ENCODE results near the gene CACNA1D.
A peak's percentile ranks its signal among the peaks of the same experiment; 100 is the strongest.

Gene CACNA1D

DNA sequence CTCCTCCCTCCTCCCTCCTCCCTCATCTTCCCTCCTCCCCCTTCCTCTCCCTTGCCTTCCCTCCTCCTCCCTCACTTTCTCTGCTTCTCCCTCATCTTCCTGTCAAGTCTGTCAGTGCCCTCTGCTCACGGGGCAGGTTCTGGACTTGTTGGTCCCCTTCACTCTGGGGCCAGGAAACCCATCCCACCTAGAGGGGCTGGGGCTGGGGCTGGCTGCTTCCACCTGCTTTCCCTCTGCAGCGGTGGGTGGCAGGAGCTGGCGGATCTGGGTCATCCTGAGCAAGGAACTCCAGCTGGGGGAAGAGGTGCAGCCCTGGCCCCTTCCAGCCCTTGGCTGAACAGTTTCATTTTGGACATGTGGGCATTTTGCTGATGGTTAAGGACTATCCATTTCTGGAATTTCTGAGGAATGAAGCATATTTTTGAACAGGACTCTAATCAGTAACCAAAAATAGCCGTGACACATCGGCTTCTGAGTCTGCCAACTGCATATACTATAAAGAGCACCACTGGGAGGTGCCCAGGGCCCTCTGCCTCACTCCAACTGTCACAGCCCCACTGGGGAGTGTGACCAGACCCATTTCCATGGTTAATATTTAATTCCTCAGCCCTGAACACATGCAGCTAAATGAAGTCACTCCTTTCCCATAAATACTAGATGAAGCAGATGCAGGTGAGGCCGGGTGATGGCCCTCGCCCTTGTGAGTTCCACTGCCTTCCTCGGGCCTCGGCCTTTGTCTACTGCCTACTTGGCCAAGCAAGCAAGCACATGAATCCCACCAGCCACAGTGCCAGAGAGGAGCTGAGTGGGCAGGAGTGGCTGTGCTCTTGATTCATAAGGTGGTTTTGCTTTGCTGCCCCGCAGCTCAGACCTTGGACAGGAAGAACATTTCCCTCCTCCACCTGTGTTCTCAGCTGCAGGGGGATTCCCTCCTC lies 312.0 kb downstream of the CACNA1D start:
- H3K4me3 ChIP-seq (ENCODE audit: low read depth, low read length), result no peak overlapping the region
- TF ChIP-seq CTCF (IDR thresholded peaks at IDR 0.05; ENCODE audit: insufficient read depth, low read depth, low read length, missing control alignments), result no peak
- peak; percentile 27 for DNase-seq (ENCODE audit: low read depth)

DNA sequence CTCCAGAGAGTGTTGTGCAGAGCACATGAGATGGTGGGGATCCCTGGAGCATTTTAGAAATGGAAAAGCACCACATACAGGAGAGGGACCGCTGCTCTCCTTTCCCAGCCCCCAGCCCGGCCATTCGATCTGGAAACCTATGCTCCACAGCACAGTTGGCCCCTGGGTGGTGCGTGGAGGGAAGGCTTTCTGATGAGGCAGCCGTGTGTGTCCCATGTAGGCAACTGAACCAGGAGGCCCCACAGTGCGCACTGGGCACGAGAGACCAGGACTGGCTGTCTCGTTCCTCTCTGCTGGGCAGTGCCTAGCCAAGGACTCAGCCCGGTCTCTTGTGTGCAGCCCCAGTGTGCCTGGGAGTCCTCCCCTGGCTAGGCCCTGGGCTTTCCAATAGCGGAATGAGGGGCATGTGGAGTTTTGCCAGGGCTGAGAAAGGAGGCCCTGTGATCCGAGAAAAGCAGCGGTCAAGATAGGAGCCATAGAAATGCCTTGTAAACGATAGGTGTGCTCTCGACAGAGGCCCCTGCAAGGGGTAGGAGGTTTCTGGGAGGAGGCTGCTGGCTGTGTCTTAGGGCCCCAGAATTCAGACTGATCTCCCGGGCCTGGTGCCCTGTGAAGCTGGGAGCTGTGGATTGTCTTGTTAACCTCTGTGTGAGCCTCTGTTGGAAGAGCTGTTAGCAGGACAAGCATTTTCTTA lies 312.9 kb downstream of the CACNA1D start:
- TF ChIP-seq CTCF (IDR thresholded peaks at IDR 0.05; ENCODE audit: insufficient read depth, low read depth, low read length, missing control alignments), result no peak
- no peak for DNase-seq (ENCODE audit: low read depth)
- no peak overlapping the region for H3K4me3 ChIP-seq (ENCODE audit: low read depth, low read length)

DNA sequence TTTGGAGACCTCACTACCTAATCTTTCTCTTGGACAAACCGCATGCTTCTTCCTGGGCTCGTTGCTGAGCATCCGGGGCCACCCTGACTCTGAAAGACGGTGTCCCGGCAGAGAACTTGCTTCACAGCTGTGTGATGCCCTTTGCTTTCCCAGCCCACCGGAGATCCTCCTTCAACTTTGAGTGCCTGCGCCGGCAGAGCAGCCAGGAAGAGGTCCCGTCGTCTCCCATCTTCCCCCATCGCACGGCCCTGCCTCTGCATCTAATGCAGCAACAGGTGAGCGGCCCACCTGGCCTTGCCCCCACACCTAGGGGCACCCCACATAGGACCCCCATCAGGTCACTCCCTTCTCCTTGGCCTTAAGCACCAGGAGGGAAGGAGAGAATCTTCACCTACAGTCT lies 314.1 kb downstream of the CACNA1D start:
- DNase-seq (ENCODE audit: low read depth), result no peak
- TF ChIP-seq CTCF (IDR thresholded peaks at IDR 0.05; ENCODE audit: insufficient read depth, low read depth, low read length, missing control alignments), result no peak

DNA sequence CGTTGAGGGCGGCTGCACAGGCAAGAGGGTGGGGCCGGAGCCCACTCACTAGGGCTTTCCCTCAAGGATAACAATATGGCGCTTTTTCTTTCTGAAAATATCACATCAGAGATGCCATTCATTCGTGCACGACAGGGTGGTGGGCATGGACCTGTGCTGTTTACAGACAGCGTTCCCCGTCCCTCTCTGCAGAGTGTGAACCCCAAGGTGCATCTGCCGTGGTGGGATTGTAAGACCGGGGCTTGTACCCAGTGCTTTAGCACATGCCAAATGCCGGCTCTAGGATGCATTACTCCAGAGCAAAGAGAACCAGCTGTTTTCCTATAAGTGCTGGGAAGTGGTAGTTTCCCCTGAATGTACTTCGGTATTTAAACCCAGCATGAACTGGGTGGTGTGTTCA lies 314.9 kb downstream of the CACNA1D start:
- H3K4me3 ChIP-seq (ENCODE audit: low read depth, low read length), result no peak overlapping the region
- TF ChIP-seq CTCF (IDR thresholded peaks at IDR 0.05; ENCODE audit: insufficient read depth, low read depth, low read length, missing control alignments), result no peak
- no peak for DNase-seq (ENCODE audit: low read depth)

More for the DNA sequence above, 314.1 kb downstream of the CACNA1D start:
- no peak overlapping the region for H3K4me3 ChIP-seq (ENCODE audit: low read depth, low read length)

DNA sequence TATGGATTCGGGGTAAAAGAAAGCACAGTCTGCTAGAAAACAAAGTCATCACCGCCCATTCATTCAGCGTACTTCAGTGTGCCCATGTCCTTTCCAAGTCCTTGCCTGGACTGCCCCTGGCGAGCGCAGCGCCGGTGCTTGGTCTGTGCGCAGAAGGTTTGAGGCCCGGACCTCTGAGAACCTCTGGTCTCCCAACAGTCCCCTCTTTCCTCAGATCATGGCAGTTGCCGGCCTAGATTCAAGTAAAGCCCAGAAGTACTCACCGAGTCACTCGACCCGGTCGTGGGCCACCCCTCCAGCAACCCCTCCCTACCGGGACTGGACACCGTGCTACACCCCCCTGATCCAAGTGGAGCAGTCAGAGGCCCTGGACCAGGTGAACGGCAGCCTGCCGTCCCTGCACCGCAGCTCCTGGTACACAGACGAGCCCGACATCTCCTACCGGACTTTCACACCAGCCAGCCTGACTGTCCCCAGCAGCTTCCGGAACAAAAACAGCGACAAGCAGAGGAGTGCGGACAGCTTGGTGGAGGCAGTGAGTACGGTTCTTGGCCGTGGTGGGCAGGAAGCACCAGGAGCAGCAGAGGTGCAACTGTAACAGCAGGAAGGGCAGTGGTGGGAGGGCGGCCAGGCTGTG lies 315.5 kb downstream of the CACNA1D start:
- no peak for DNase-seq (ENCODE audit: low read depth)
- no peak overlapping the region for H3K4me3 ChIP-seq (ENCODE audit: low read depth, low read length)
- no peak for TF ChIP-seq CTCF (IDR thresholded peaks at IDR 0.05; ENCODE audit: insufficient read depth, low read depth, low read length, missing control alignments)

DNA sequence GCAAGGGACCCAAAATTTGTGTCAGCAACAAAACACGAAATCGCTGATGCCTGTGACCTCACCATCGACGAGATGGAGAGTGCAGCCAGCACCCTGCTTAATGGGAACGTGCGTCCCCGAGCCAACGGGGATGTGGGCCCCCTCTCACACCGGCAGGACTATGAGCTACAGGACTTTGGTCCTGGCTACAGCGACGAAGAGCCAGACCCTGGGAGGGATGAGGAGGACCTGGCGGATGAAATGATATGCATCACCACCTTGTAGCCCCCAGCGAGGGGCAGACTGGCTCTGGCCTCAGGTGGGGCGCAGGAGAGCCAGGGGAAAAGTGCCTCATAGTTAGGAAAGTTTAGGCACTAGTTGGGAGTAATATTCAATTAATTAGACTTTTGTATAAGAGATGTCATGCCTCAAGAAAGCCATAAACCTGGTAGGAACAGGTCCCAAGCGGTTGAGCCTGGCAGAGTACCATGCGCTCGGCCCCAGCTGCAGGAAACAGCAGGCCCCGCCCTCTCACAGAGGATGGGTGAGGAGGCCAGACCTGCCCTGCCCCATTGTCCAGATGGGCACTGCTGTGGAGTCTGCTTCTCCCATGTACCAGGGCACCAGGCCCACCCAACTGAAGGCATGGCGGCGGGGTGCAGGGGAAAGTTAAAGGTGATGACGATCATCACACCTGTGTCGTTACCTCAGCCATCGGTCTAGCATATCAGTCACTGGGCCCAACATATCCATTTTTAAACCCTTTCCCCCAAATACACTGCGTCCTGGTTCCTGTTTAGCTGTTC lies 316.9 kb downstream of the CACNA1D start:
- no peak for DNase-seq (ENCODE audit: low read depth)
- H3K4me3 ChIP-seq (ENCODE audit: low read depth, low read length), result no peak overlapping the region
- TF ChIP-seq CTCF (IDR thresholded peaks at IDR 0.05; ENCODE audit: insufficient read depth, low read depth, low read length, missing control alignments), result no peak
